Lower leg skin (tissue), 4 donors: ENCODE measurements around the gene NUTM2E. TPM values are rescaled to one million over a fixed set of nuclear protein-coding genes. Genes with fewer than 3 reads are reported as not detected.

Experiments used
- total RNA-seq, 4 donors: library from RNA; depleted of rRNA; stranded (reverse); fragments of >200 nt; gene quantifications; one replicate each; pipeline ENCODE4 v1.1.0, GENCODE V29; 2016

The NUTM2E gene
- total RNA-seq, 4 donors from 2014 or later, result 0.36 to 0.72 TPM; not detected in 2

Other genes starting within 250 kb of the NUTM2E start
- not detected for gene SFTPA1, start 215.8 kb upstream of the NUTM2E start, total RNA-seq
- gene NUTM2B, start 123.5 kb upstream of the NUTM2E start, total RNA-seq, result 1 to 10 TPM in 3 of 4 donors, under 1 TPM in 1; 0.17 to 2.4 (median 1.3) TPM
- 1 to 10 TPM in 3 of 4 donors, under 1 TPM in 1; 0.76 to 4.4 (median 2.3) TPM for gene SFTPD, start 122.4 kb downstream of the NUTM2E start, total RNA-seq